K562 (cell line): ENCODE data around the gene LASP1. TPM values are rescaled to one million over a fixed set of nuclear protein-coding genes. Genes with fewer than 3 reads are reported as not detected.
A peak's percentile ranks its signal among the peaks of the same experiment; 100 is the strongest.

Source experiments
- BMI1 ChIP-seq: fragments of 150-350 bp; IDR thresholded peaks from 2 replicates; pipeline ENCODE4 v1.6.1; 2014; ENCODE audit warnings: low read length
- CBX8 ChIP-seq: fragments of 200-600 bp; sonication (generic); IDR thresholded peaks from 2 replicates; pipeline ENCODE4 v1.6.1; 2012; ENCODE audit warnings: borderline replicate concordance, mixed run types, low read depth, mild to moderate bottlenecking, moderate library complexity, mixed read lengths, low read length, control low read depth, inconsistent platforms; ENCODE audit not compliant: poor library complexity, severe bottlenecking; ENCODE audit errors: extremely low read depth
- EWSR1 ChIP-seq: fragments of 450-650 bp; IDR thresholded peaks from 2 replicates; pipeline ENCODE4 v1.6.1; 2018; ENCODE audit warnings: borderline replicate concordance, mild to moderate bottlenecking, low read depth, moderate library complexity; ENCODE audit not compliant: partially characterized antibody
- GTF3C2 ChIP-seq: IDR thresholded peaks from 3 replicates; pipeline ENCODE4 v1.6.1; 2011; ENCODE audit warnings: borderline replicate concordance, mild to moderate bottlenecking, moderate library complexity; ENCODE audit not compliant: insufficient read length; ENCODE audit errors: extremely low read depth
- MCM3 ChIP-seq: fragments of 450-650 bp; IDR thresholded peaks from 2 replicates; pipeline ENCODE4 v1.6.1; 2016
- PKNOX1 ChIP-seq: fragments of 450-650 bp; IDR thresholded peaks from 2 replicates; pipeline ENCODE4 v1.6.1; 2016
- REST ChIP-seq, 2 experiments: fragments of 450-650 bp; formaldehyde crosslinking in 1 of 2; IDR thresholded peaks; 2 replicates each; pipeline versions ENCODE4 v1.4.0 to v1.6.1; 2014 to 2020; ENCODE audit warnings: mild to moderate bottlenecking in 2 of 2, borderline replicate concordance in 1 of 2, low read depth in 1 of 2
- SIN3A ChIP-seq, 2 experiments: fragments of 150-350 bp in 1 of 2; IDR thresholded peaks; 2 replicates each; pipeline ENCODE4 v1.6.1; 2011 to 2016; ENCODE audit warnings: borderline replicate concordance in 2 of 2, low read depth in 2 of 2, low read length in 2 of 2, mild to moderate bottlenecking in 2 of 2, moderate library complexity in 2 of 2; ENCODE audit not compliant: control insufficient read depth in 1 of 2
- SIX5 ChIP-seq, 2 experiments: IDR thresholded peaks; 2 replicates each; pipeline ENCODE4 v1.6.1; 2011; ENCODE audit warnings: low read length in 2 of 2, borderline replicate concordance in 1 of 2, low read depth in 1 of 2, mild to moderate bottlenecking in 1 of 2, moderate library complexity in 1 of 2; ENCODE audit not compliant: insufficient read depth in 1 of 2
- SMARCA5 ChIP-seq: fragments of 450-650 bp; IDR thresholded peaks from 2 replicates; pipeline ENCODE4 v1.6.1; 2016
- SOX6 ChIP-seq: fragments of 450-650 bp; IDR thresholded peaks from 2 replicates; pipeline ENCODE4 v1.6.1; 2014; ENCODE audit warnings: mild to moderate bottlenecking
- SRF ChIP-seq, 2 experiments: fragments of 250-450, 450-650 bp in 1 of 2; sonication (Bioruptor Pico) in 1 of 2; sonication (generic) in 1 of 2; formaldehyde crosslinking; IDR thresholded peaks; 2 replicates each; pipeline versions ENCODE4 v1.5.0 to v1.5.1; 2020 to 2022; ENCODE audit warnings: mild to moderate bottlenecking in 1 of 2, missing genetic modification reagents in 1 of 2
- ZNF778 ChIP-seq: fragments of 450-650 bp; formaldehyde crosslinking; IDR thresholded peaks from 2 replicates; pipeline ENCODE4 v1.4.0; 2020; ENCODE audit warnings: mild to moderate bottlenecking, moderate library complexity
- polyA plus RNA-seq, 8 experiments: library from polyadenylated mRNA; depleted of rRNA in 4 of 8; stranded (reverse) in 5 of 8; unstranded in 3 of 8; fragments of >200 nt; fragmentation: Nextera tagmentation in 2 of 8; fragmentation: Illumina TruSeq in 1 of 8; extraction: Ambion mirVana in 2 of 8; extraction: Trizol in 1 of 8; gene quantifications; 2 replicates each; pipeline versions ENCODE4 v1.2.1 to v1.2.3, GENCODE V29; 2011 to 2014; ENCODE audit warnings: inconsistent platforms in 1 of 8, missing spikeins in 1 of 8
- total RNA-seq, 7 experiments: library from RNA; depleted of rRNA in 6 of 7; stranded (reverse); fragments of >200 nt in 6 of 7; fragmentation: Illumina TruSeq in 2 of 7; extraction: Trizol in 2 of 7; gene quantifications; 2 replicates each; pipeline versions ENCODE4 v1.2.1 to v1.2.3, GENCODE V29; 2011 to 2021; ENCODE audit warnings: low replicate concordance in 1 of 7

Gene LASP1
- total and polyA plus RNA-seq, 9 of the 15 experiments (the other 6 are each of a cell fraction or from before 2014, with no cell fraction given) = 23.0 to 125 (median 55.3) TPM

GRCh38 chr17:38871247-38872015 is 1.6 kb downstream of the LASP1 start (continued):
- TF ChIP-seq SIN3A (IDR thresholded peaks at IDR 0.05; ENCODE audit: borderline replicate concordance in 2 of 2, control insufficient read depth in 1 of 2, low read depth in 2 of 2, low read length in 2 of 2) = peak; percentile 22 to 31; a peak in 1 of 4 replicates
- TF ChIP-seq CBX8 = no peak
- TF ChIP-seq MCM3 = no peak
- TF ChIP-seq GTF3C2 = no peak
- TF ChIP-seq BMI1 = no peak
- no peak for TF ChIP-seq SIX5 (IDR thresholded peaks at IDR 0.05; ENCODE audit: borderline replicate concordance in 1 of 2, insufficient read depth in 1 of 2, low read depth in 1 of 2, low read length in 2 of 2)
- TF ChIP-seq ZNF778 = no peak
- no peak for TF ChIP-seq SMARCA5
- no peak for TF ChIP-seq EWSR1
- 0 out of 2 replicates have a peak, but pooled peaks have one; percentile 17 for TF ChIP-seq PKNOX1
- TF ChIP-seq SOX6 = peak; percentile 49; the same call in 1 of the 2 replicates
- peak; percentile 48; the same call in 1 of the 2 replicates for TF ChIP-seq REST (IDR thresholded peaks at IDR 0.05; ENCODE audit: borderline replicate concordance)
- TF ChIP-seq REST (CRISPR knock-in tag; IDR thresholded peaks at IDR 0.05; ENCODE audit: low read depth) = no peak
- no peak for TF ChIP-seq SRF (CRISPR knock-in tag; IDR thresholded peaks at IDR 0.05)
